ENCODE data around the gene SMYD3.

SMYD3 gene

DNA sequence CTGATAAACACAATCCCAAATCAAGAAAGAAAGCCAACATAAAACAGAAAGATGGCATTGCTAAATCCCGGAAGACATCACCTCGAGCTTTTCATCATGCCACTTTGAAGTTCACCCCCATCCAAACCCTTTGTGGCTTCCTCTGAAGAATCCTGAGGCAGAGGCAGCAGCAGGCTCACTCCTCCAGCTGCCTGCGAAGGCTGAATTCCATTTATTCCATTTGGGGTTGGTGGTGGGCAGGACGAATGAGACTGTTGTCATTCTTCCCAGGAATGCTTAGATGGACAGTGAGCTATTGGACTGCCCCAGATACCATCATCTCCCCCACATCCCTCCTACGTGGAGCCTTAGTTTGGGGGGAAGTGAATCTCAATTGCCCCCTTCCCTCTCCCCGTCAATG, 437.5 kb downstream of the SMYD3 start:
- H2AFZ ChIP-seq (ENCODE audit: low read depth, low read length), result no peak overlapping the region
- no peak for ATAC-seq (ENCODE audit: insufficient read depth, low read depth)
- no peaks in the 10 kb centered on the region for H3K27me3 ChIP-seq (ENCODE audit: insufficient read depth, low read length, poor library complexity)
- H3K4me2 ChIP-seq (ENCODE audit: insufficient read depth, low read length), result no peak overlapping the region
- no peak overlapping the region for H3K4me3 ChIP-seq (ENCODE audit: low read depth in 1 of 2, low read length in 2 of 2)
- no peak for TF ChIP-seq EZH2 (IDR thresholded peaks at IDR 0.05; ENCODE audit: borderline replicate concordance, low read depth, low read length, severe bottlenecking)
- TF ChIP-seq, protein P1, sequence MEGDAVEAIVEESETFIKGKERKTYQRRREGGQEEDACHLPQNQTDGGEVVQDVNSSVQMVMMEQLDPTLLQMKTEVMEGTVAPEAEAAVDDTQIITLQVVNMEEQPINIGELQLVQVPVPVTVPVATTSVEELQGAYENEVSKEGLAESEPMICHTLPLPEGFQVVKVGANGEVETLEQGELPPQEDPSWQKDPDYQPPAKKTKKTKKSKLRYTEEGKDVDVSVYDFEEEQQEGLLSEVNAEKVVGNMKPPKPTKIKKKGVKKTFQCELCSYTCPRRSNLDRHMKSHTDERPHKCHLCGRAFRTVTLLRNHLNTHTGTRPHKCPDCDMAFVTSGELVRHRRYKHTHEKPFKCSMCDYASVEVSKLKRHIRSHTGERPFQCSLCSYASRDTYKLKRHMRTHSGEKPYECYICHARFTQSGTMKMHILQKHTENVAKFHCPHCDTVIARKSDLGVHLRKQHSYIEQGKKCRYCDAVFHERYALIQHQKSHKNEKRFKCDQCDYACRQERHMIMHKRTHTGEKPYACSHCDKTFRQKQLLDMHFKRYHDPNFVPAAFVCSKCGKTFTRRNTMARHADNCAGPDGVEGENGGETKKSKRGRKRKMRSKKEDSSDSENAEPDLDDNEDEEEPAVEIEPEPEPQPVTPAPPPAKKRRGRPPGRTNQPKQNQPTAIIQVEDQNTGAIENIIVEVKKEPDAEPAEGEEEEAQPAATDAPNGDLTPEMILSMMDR (IDR thresholded peaks at IDR 0.05; ENCODE audit: borderline replicate concordance, extremely low read depth, low read length, poor library complexity, severe bottlenecking), result no peak
- no peaks in the 10 kb centered on the region for H3K9me3 ChIP-seq (ENCODE audit: insufficient read depth, low read length, severe bottlenecking)
- no peaks in the 10 kb centered on the region for H3K79me2 ChIP-seq (ENCODE audit: insufficient read depth, low read length)
- H3K9ac ChIP-seq (ENCODE audit: low read depth, low read length), result no peak overlapping the region
- no peak for DNase-seq
- H3K4me1 ChIP-seq (ENCODE audit: insufficient read depth, low read length), result no peaks in the 10 kb centered on the region
- no peaks in the 10 kb centered on the region for H3K36me3 ChIP-seq (ENCODE audit: insufficient read depth, low read length)
- no peak overlapping the region for H3K27ac ChIP-seq (ENCODE audit: low read length)
- no peaks in the 10 kb centered on the region for H4K20me1 ChIP-seq (ENCODE audit: insufficient read depth, low read length)

DNA sequence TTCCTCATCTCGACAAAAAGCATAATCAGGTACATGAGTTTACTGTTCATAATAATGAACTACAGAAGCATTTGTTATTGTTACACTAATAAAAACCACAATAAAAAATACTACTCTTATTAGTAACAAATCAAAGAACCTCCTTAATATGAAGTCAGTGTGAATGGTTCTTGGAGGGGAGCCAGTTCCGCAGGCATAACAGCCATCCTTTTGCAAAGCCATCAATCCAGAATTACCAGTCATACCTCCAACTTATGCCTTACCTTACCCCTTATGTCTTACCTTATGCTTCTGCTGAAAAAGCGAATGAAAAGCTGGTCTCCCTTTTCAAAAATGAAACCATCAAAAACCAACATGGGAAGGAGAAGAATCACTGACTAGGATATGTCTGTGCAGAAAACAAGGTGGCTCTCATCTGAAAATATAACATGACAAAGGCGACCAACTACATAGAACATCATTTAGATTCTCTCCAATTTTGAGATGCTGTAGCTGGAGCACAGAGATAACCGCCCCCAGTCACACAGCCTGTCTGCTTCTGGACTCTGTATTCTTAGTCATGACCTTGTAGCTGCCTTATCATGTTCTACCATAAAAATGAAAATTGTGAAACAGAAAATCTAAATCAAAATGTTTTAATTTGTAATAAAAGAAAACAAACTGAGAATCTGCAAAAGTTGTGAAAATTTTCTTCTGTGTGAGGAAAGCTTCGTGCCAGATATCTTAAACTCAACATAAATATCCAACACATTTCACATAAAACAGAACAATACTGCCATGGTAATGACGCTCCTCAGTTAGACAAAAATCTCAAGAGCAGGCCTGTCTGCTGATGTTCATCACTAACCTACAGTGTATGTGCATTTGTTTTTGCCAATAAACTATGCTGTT, 438.2 kb downstream of the SMYD3 start:
- TF ChIP-seq, protein P1 (IDR thresholded peaks at IDR 0.05; ENCODE audit: borderline replicate concordance, extremely low read depth, low read length, poor library complexity, severe bottlenecking), result no peak
- no peak for TF ChIP-seq EZH2 (IDR thresholded peaks at IDR 0.05; ENCODE audit: borderline replicate concordance, low read depth, low read length, severe bottlenecking)

DNA sequence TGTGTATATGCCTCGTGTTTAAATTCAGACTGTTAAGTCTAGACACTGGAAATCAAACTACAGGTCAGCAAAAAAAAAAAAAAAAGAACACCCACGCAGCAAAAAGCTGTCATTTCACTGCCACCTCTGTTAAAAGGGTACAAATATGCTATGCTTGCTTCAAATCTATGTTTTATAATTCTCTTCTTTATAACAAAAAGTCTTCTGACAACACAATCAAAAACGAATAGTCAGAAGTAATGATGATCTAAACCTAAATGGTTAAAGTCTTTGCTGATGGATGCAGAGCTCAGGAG, 438.9 kb downstream of the SMYD3 start:
- no peak overlapping the region for H3K9ac ChIP-seq (ENCODE audit: low read depth, low read length)
- no peaks in the 10 kb centered on the region for H4K20me1 ChIP-seq (ENCODE audit: insufficient read depth, low read length)
- no peak for DNase-seq
- H3K27ac ChIP-seq (ENCODE audit: low read length), result no peak overlapping the region
- no peaks in the 10 kb centered on the region for H3K4me1 ChIP-seq (ENCODE audit: insufficient read depth, low read length)
- H3K4me2 ChIP-seq (ENCODE audit: insufficient read depth, low read length), result no peak overlapping the region
- H3K36me3 ChIP-seq (ENCODE audit: insufficient read depth, low read length), result no peaks in the 10 kb centered on the region
- no peaks in the 10 kb centered on the region for H3K9me3 ChIP-seq (ENCODE audit: insufficient read depth, low read length, severe bottlenecking)
- TF ChIP-seq EZH2 (IDR thresholded peaks at IDR 0.05; ENCODE audit: borderline replicate concordance, low read depth, low read length, severe bottlenecking), result no peak
- TF ChIP-seq, protein P1 (IDR thresholded peaks at IDR 0.05; ENCODE audit: borderline replicate concordance, extremely low read depth, low read length, poor library complexity, severe bottlenecking), result no peak
- H3K4me3 ChIP-seq (ENCODE audit: low read depth in 1 of 2, low read length in 2 of 2), result no peak overlapping the region
- ATAC-seq (ENCODE audit: insufficient read depth, low read depth), result no peak
- H3K79me2 ChIP-seq (ENCODE audit: insufficient read depth, low read length), result no peaks in the 10 kb centered on the region
- no peaks in the 10 kb centered on the region for H3K27me3 ChIP-seq (ENCODE audit: insufficient read depth, low read length, poor library complexity)
- H2AFZ ChIP-seq (ENCODE audit: low read depth, low read length), result no peak overlapping the region

More for the DNA sequence above, 438.2 kb downstream of the SMYD3 start:
- no peak overlapping the region for H3K4me3 ChIP-seq (ENCODE audit: low read depth in 1 of 2, low read length in 2 of 2)
- H3K4me2 ChIP-seq (ENCODE audit: insufficient read depth, low read length), result no peak overlapping the region
- H3K27me3 ChIP-seq (ENCODE audit: insufficient read depth, low read length, poor library complexity), result no peaks in the 10 kb centered on the region
- no peak overlapping the region for H3K9ac ChIP-seq (ENCODE audit: low read depth, low read length)
- no peaks in the 10 kb centered on the region for H4K20me1 ChIP-seq (ENCODE audit: insufficient read depth, low read length)
- ATAC-seq (ENCODE audit: insufficient read depth, low read depth) (no peak), DNase-seq (no peak)
- no peaks in the 10 kb centered on the region for H3K9me3 ChIP-seq (ENCODE audit: insufficient read depth, low read length, severe bottlenecking)
- H2AFZ ChIP-seq (ENCODE audit: low read depth, low read length), result no peak overlapping the region
- no peaks in the 10 kb centered on the region for H3K4me1 ChIP-seq (ENCODE audit: insufficient read depth, low read length)
- H3K36me3 ChIP-seq (ENCODE audit: insufficient read depth, low read length), result no peaks in the 10 kb centered on the region
- no peaks in the 10 kb centered on the region for H3K79me2 ChIP-seq (ENCODE audit: insufficient read depth, low read length)
- no peak overlapping the region for H3K27ac ChIP-seq (ENCODE audit: low read length)

Data from DND-41 (cell line).